ENCODE measurements around the gene XYLT1. TPM values are rescaled to one million over a fixed set of nuclear protein-coding genes. Genes with fewer than 3 reads are reported as not detected.
A peak's percentile ranks its signal among the peaks of the same experiment; 100 is the strongest.

Gene XYLT1
- total RNA-seq, 6 experiments from 2014 or later = 0.48 to 2.0 (median 0.59) TPM

GRCh38 chr16:17277981-17278381 is 192.8 kb downstream of the XYLT1 start:
- Histone ChIP-seq H3K27me3 (no peaks in the 10 kb centered on the region), H3K27ac (no peak overlapping the region), H3K4me1 (no peaks in the 10 kb centered on the region), H3K36me3 (no peaks in the 10 kb centered on the region), H3K4me3 (no peak overlapping the region), H3K9me3 (no peaks in the 10 kb centered on the region)
- ATAC-seq = peak in 3 of 4 donors; percentile 34 to 60 (median 35)
- TF ChIP-seq POLR2A (IDR thresholded peaks at IDR 0.05) (no peak), CTCF (IDR thresholded peaks at IDR 0.05) (peak; percentile 18 to 37 (median 21))
- intact Hi-C loops (cut with DNase I) = no loop called here
- DNase-seq = no peak
- 42% methylated on average over 8 of the region's 10 CpGs for WGBS (ENCODE audit: insufficient coverage, low coverage, low lambda C conversion rate, missing lambda C conversion rate)

DNA sequence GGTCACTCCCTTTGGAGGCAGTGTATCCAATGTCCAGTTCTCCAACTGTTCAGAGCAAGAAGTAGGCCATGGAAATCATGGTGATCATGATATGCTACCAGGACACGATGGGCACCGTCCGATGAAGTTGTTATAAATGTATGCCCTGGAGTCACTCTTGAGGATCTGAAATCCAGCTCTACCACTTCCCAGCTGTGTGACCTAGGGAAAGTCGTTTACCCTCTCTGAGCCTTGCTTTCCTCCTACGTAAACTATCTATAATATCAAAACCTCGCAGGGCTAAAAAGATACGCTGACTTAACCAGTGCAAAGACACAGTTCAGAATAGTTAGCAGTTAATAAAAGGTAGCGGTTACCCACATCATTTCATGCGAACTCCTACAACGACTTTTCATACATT is 194.2 kb downstream of the XYLT1 start:
- intact Hi-C loops (cut with DNase I) = no loop called here
- no peak for TF ChIP-seq POLR2A (IDR thresholded peaks at IDR 0.05)
- no peak for TF ChIP-seq CTCF (IDR thresholded peaks at IDR 0.05)

DNA sequence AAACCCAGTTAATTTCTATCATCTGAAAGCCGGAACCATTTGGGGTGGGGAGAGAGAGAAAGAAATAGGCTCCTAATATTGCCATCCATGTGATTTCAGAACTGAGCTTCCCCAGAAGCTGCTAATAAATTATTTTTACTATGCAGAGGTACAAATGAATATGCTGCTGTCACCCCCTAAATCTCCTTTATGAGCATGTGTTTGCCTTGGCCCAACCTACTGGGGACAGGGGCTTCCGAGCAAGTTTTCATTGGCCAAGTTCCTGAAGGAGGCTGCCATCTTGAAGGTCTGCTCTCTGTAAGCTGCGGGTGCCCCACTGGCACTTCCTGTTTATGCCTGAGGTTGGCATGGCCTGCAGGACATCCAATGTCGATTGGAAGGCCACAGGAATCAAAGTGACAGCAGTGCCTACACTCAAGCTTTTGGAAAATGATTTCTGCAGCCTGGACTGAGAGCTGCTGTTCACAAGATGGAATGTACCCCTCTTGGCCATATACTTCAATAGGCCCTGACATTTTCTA is 194.7 kb downstream of the XYLT1 start:
- H3K27ac ChIP-seq = no peak overlapping the region
- TF ChIP-seq POLR2A (IDR thresholded peaks at IDR 0.05) = no peak
- TF ChIP-seq CTCF (IDR thresholded peaks at IDR 0.05) = no peak
- no peak overlapping the region for H3K4me3 ChIP-seq
- no peaks in the 10 kb centered on the region for H3K4me1 ChIP-seq
- H3K36me3 ChIP-seq = no peaks in the 10 kb centered on the region
- no peaks in the 10 kb centered on the region for H3K9me3 ChIP-seq
- 91% methylated on average over 1 of the region's 4 CpGs for WGBS (ENCODE audit: insufficient coverage, low coverage, low lambda C conversion rate, missing lambda C conversion rate)
- DNase-seq (no peak), ATAC-seq (no peak)
- no peaks in the 10 kb centered on the region for H3K27me3 ChIP-seq
- intact Hi-C loops (cut with DNase I) = no loop called here

More for the DNA sequence above, 194.2 kb downstream of the XYLT1 start:
- H3K4me3 ChIP-seq = no peak overlapping the region
- ATAC-seq (no peak), DNase-seq (no peak)
- H3K4me1 ChIP-seq = no peaks in the 10 kb centered on the region
- no peaks in the 10 kb centered on the region for H3K27me3 ChIP-seq
- 81% methylated on average over 10 of the region's 10 CpGs for WGBS (ENCODE audit: insufficient coverage, low coverage, low lambda C conversion rate, missing lambda C conversion rate)
- H3K9me3 ChIP-seq = no peaks in the 10 kb centered on the region
- H3K36me3 ChIP-seq = no peaks in the 10 kb centered on the region
- no peak overlapping the region for H3K27ac ChIP-seq

GRCh38 chr16:17275076-17276009 is 195.4 kb downstream of the XYLT1 start:
- H3K9me3 ChIP-seq = no peaks in the 10 kb centered on the region
- intact Hi-C loops (cut with DNase I) = no loop called here
- no peaks in the 10 kb centered on the region for H3K27me3 ChIP-seq
- TF ChIP-seq POLR2A (IDR thresholded peaks at IDR 0.05) (no peak), CTCF (IDR thresholded peaks at IDR 0.05) (no peak)
- DNase-seq (no peak), ATAC-seq (peak in 1 of 4 donors; percentile 20)
- no peaks in the 10 kb centered on the region for H3K4me1 ChIP-seq
- no peak overlapping the region for H3K27ac ChIP-seq
- 80% methylated on average over 8 of the region's 9 CpGs for WGBS (ENCODE audit: insufficient coverage, low coverage, low lambda C conversion rate, missing lambda C conversion rate)
- H3K4me3 ChIP-seq = no peak overlapping the region
- no peaks in the 10 kb centered on the region for H3K36me3 ChIP-seq
